GM12873 (cell line): ENCODE measurements around the gene INPP5J.

Source experiments
- CTCF ChIP-seq: IDR thresholded peaks from 2 replicates; pipeline ENCODE4 v1.5.1; 2012; ENCODE audit warnings: low read depth, mild to moderate bottlenecking, moderate library complexity, low read length, control low read depth; ENCODE audit not compliant: insufficient read depth; ENCODE audit errors: missing control alignments

The INPP5J gene

GRCh38 chr22:31136711-31137110 lies 13.9 kb downstream of the INPP5J start:
- TF ChIP-seq CTCF: no peak

GRCh38 chr22:31137721-31138120 lies 15.0 kb downstream of the INPP5J start:
- TF ChIP-seq CTCF: no peak

GRCh38 chr22:31138126-31138525 lies 15.4 kb downstream of the INPP5J start:
- TF ChIP-seq CTCF: no peak

GRCh38 chr22:31139066-31139465 lies 16.3 kb downstream of the INPP5J start:
- TF ChIP-seq CTCF: no peak

- TF ChIP-seq CTCF: no peak
These were observed 17.3 kb downstream of the INPP5J start, which contains the start of gene PLA2G3 for GRCh38 chr22:31139866-31140716. TSS of gene PLA2G3 (minus strand) at chr22:31140508. CDS start at chr22:31140354, 154 bp downstream.

- no peak for TF ChIP-seq CTCF
These were observed 18.0 kb downstream of the INPP5J start for GRCh38 chr22:31140746-31141145.

- TF ChIP-seq CTCF: no peak
These were observed 18.8 kb downstream of the INPP5J start for GRCh38 chr22:31141551-31141950.
